ENCODE results near the gene COPS3.
A peak's percentile ranks its signal among the peaks of the same experiment; 100 is the strongest.

The COPS3 gene

DNA sequence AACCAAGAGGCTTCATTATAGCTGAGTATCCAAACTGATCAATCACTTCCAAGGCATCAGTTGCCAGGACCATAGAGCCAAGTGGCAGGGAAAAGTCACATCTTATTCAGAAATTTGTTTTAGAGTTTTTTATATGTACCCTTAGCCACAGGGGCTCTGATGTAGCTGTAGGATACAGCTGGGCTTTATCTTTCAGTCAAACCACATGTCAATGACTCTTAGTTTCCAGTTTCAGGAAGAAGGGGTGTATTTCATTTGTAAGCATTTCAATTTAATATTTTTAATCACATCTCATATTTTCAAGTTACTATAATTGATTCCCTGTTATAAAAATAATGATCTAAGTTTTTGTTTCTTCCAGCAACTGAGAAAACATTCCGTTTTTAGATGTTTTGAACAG lies 41.2 kb downstream of the COPS3 start:
- no peak for DNase-seq

GRCh38 chr17:17237026-17237799 lies 43.8 kb downstream of the COPS3 start, which contains the start of gene FLCN:
Gene FLCN (minus strand): TSS chr17:17237168. CDS start chr17:17228137, 9,031 bp downstream.
- peak; percentile 93 for DNase-seq

- no peak for DNase-seq
Observed at GRCh38 chr17:17236295-17237025, 44.6 kb downstream of the COPS3 start.

GRCh38 chr17:17235212-17236174 lies 45.6 kb downstream of the COPS3 start:
- DNase-seq = no peak

DNA sequence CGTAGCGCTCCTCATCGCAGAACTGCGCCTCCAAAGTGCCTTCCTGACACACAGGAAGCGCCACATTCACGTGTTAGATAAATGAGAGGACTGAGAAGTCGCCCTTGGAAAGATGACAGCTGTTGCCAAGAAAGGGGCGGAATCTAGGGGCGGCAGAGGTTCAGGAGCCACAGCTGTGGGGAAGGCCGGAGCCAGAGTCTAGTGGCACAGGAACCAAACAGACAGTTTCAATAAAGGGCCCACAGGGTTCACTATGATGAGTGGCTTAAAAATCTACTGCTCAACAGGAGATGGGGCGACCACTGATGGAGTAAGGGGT lies 48.8 kb downstream of the COPS3 start:
- DNase-seq = no peak

- no peak for DNase-seq
Observed at GRCh38 chr17:17231621-17232302, 49.3 kb downstream of the COPS3 start.

DNA sequence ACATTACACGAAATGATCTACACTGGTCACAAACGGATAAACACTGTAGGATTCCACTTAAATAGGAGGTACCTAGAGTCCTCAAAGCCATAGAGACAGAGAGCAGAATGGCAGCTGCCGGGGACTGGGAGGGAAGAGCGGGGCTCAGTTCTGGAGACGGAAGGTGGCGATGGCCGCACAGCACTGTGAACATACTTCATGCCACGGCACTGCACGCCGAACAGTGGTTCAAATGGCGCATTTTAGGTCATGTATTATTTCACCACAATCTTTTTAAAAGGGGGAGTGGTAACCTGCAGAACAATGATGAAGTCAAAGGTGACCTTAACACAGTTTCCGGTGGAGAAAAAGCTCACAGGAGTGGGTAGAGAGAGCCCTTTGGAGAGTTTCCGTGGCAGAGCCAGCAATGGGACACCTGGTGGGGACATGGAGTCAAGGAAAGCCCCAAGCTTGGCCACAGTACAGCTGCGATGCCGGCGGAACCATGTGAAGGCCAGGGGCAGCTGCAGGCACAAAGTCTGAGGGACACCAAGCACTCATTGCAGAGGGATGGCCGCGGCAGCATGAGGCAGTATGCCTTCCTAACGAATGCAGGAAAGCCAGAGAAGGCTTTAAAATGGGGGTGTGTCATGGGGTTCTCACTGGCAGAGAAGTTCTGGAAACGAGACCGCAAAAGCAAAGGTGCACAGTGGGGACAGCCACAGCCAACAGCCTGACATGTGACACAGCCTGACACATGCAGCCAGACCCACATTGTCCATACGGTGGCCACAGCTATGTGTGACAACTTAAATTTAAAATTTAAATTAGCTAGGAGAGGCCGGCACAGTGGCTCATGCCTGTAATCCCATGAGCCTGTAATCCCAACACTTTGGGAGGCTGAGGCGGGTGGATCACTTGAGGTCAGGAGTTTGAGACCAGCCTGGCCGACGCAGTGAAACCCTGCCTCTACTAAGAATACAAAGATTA lies 51.3 kb downstream of the COPS3 start:
- DNase-seq = no peak

DNA sequence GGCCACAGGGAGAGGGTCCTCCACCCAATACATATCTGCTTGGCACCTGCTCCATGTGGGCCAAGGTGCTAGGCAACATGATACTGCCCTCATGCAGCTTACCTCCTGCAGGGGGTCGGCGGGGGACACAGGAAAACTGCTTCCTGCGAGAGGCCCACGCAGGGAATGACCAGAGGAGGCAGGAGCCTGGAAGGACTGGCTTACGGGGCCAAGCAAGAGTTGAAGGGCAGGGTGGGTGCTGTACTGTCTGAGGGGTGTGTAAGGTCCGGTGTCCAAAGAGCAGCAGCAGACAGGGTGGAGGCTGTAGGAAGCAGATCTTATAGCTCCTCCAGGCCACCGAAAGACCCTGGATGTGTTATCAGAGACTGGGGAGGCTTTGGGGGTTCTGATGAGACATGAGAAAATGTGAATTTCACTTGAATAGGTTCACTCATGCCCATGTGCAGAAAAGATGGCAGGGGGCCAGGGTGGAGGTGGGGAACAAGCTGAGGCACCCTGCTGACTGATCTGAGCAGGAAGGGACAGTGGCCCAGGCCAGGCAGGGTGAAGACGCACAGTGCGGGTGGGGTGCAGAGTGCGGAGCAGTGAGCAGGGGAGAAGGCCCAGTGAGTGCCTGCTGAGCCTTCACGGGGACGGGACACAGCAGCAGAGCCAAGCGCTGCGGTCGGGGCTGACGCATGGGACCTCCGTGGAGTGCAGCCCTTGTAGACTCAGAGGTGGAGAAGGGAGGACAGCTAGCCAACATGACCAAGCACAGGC lies 52.3 kb downstream of the COPS3 start:
- DNase-seq = no peak

- no peak for DNase-seq
Observed at GRCh38 chr17:17227608-17228520, 53.2 kb downstream of the COPS3 start.

DNA sequence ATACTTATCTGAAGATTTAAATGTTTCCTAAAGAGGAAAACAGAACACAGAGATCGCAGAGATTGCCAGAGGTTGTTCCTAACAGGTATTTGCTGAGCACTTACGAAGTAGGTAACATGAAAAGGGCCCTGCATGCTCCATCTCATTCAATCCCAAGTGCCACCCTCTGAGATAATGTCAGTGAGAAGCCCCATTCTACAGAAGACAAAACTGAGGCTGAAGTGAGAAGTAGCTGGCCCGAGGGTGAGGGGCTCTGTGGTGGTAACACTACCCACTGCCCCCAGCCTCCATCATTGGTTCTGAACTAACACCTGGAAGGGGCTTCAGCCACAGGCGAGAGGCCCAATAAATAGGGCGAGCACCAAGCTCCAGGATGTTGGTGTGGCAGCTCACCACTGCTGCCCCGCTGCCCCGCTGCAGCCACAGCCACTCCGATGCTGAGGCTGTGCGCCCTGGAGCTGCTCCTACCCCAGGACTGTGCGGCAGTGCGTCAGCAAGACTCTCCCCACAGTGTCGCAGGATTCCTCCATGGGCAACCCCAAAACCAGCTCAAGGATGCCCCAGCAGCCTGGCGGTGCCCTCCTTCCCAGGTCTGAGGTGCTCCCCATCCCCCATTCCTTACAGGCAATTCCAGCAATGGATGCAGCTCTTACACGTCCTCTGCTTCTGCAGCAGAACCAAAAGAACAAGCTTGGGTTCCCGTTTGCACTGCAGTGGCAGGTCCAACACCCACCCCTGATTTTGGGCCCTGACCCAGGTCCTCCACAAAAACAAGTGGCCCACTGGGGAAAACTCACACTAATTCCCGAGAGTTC lies 54.4 kb downstream of the COPS3 start:
- no peak for DNase-seq

DNA sequence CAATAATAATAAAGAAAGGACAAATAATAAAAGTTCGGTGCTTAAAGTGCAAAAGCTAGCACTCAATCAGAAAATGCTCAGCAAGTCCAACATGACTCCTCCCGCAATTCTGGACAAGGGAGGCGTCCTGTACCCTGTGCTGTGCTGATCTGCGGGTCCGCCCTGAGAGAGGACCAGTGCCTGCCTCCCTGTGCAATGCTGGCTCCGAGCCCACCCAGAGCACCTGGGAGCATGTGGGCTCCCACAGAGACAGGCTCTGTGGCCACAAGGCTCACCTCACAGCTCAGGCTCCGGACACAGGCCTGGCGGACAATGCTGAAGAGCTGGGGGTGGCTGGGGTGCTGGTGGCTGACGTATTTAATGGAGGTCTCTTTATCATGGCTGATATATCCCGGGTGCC lies 55.1 kb downstream of the COPS3 start:
- DNase-seq = no peak

- no peak for DNase-seq
Observed at GRCh38 chr17:17224137-17224536, 56.9 kb downstream of the COPS3 start.

GRCh38 chr17:17223736-17224135 lies 57.3 kb downstream of the COPS3 start:
- DNase-seq = no peak

- DNase-seq = no peak
Observed at GRCh38 chr17:17221329-17221728, 59.7 kb downstream of the COPS3 start.

DNA sequence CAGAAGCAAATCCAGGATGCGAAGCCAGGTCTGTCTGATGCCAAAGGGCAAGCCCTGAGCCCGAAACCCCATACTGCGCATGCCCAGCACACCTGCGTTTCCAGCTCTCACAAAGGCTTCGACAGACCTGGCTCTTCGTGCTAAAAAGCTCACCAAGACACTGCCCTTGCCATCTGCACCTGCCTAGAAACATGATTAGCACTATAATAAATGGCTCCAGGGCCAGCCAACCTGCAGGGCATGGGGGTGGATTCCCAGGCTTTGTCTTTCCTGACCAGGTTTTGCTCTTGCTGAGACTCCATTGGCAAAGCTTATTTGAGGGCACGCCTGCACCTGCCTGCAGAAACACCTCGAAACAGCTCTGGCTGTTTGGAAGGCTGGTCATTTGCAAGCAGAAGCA lies 60.5 kb downstream of the COPS3 start:
- DNase-seq = no peak

DNA sequence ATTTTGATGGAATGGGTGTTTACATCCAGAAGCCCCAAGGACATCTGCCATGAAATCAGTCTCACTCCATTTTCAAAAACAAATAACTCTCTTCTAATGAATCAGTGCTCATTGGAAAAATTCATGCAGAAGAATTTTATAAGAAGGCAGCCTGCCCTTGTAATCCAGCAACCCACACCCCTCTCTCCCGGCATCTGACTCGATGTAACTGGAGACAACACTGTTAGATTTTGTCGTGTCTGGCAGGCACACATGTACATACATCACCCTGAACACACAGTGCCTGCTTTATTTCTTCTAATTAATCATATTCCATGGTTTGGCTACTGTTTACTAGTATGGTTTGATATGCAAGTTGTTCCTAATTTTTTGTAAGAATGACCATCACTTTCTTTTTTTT lies 63.1 kb downstream of the COPS3 start:
- no peak for DNase-seq

DNA sequence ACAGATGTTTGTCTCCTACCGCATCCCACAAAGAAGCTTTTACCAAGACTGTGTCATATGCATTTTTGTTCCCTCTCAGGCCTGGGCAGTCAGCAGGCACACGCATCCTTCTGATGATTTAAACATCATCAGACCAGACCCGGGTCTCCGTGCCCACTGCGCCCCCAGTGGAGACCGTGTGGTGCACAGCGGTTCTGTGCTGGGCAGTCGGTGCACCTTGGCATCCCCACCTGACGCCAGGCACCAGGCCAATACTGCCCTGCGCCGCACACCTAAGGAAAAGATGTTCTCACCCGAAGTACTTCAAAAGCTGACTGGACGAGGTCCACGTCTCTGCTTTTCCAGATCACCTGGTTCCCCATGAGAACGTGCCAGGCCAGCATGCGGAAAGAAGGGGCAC lies 64.3 kb downstream of the COPS3 start:
- DNase-seq = no peak

- DNase-seq = no peak
Observed at GRCh38 chr17:17216236-17216635, 64.8 kb downstream of the COPS3 start.

- no peak for DNase-seq
Observed at GRCh38 chr17:17215575-17215974, 65.5 kb downstream of the COPS3 start.

Data from stimulated activated CD4-positive, alpha-beta T cell treated with anti-CD3 and anti-CD28 coated beads, Interleukin-4, amount 100 ng/mL, for 1 hour (primary cell).